Caco-2 (cell line): ENCODE results near the gene SH3RF2. TPM values are rescaled to one million over a fixed set of nuclear protein-coding genes. Genes with fewer than 3 reads are reported as not detected.
A peak's percentile ranks its signal among the peaks of the same experiment; 100 is the strongest.

Experiments used
- BruUV-seq: library from RNA; stranded (reverse); fragments of 400-500 nt; replicated peaks from 2 replicates; lab custom pipeline; 2021; lab: Mats Ljungman, UMichigan
- CTCF ChIA-PET: fragments of 300-600 bp; sonication (Branson Sonifier 250); formaldehyde crosslinking; loops from one replicate; lab custom pipeline; 2022; ENCODE audit warnings: antibody characterized with exemption; lab: Charles Lee
- POLR2A ChIA-PET: fragments of 300-600 bp; sonication (Branson Sonifier 250); formaldehyde crosslinking; loops from one replicate; lab custom pipeline; 2022; ENCODE audit warnings: antibody characterized with exemption; lab: Charles Lee
- DNase-seq, 2 experiments: peaks; one replicate each; pipeline versions ENCODE4 v3.0.0 to v3.0.0-alpha.2; 2020 to 2022
- H3K27me3 ChIP-seq: replicated peaks from 2 replicates; pipeline ENCODE4 v1.6.0; 2011; ENCODE audit warnings: low read length; ENCODE audit not compliant: control insufficient read depth, insufficient read depth
- H3K36me3 ChIP-seq: 2 replicates; pipeline ENCODE4 v1.5.1; 2011; ENCODE audit warnings: low read length; ENCODE audit not compliant: control insufficient read depth, insufficient read depth
- H3K4me1 ChIP-seq: fragments of 250-450 bp; sonication (Bioruptor Pico); 2 replicates; pipeline ENCODE4 v1.5.1; 2020; ENCODE audit warnings: mild to moderate bottlenecking
- H3K4me3 ChIP-seq: 2 replicates; pipeline ENCODE4 v1.5.1; 2011; ENCODE audit warnings: low read depth, mild to moderate bottlenecking, control low read depth, low read length
- H3K9me3 ChIP-seq: fragments of 250-450 bp; sonication (Bioruptor Pico); 2 replicates; pipeline ENCODE4 v1.5.1; 2020; ENCODE audit warnings: mild to moderate bottlenecking, moderate library complexity
- H3K27ac Mint-ChIP-seq: one replicate; pipeline ENCODE4 v1.8.0; 2022; ENCODE audit warnings: mixed read lengths; ENCODE audit not compliant: unreplicated experiment
- H3K27me3 Mint-ChIP-seq: one replicate; pipeline ENCODE4 v1.8.0; 2022; ENCODE audit warnings: mixed read lengths; ENCODE audit not compliant: insufficient read depth, unreplicated experiment
- H3K36me3 Mint-ChIP-seq: one replicate; pipeline ENCODE4 v1.8.0; 2022; ENCODE audit warnings: mild to moderate bottlenecking, mixed read lengths; ENCODE audit not compliant: insufficient read depth, unreplicated experiment
- H3K4me1 Mint-ChIP-seq: one replicate; pipeline ENCODE4 v1.8.0; 2022; ENCODE audit warnings: low read depth, mixed read lengths; ENCODE audit not compliant: unreplicated experiment
- H3K4me3 Mint-ChIP-seq: one replicate; pipeline ENCODE4 v1.8.0; 2022; ENCODE audit warnings: mild to moderate bottlenecking, moderate library complexity, mixed read lengths; ENCODE audit not compliant: unreplicated experiment
- H3K9me3 Mint-ChIP-seq: one replicate; pipeline ENCODE4 v1.8.0; 2022; ENCODE audit warnings: mixed read lengths; ENCODE audit not compliant: unreplicated experiment
- CTCF ChIP-seq, 2 experiments: fragments of 200-600 bp in 1 of 2; IDR thresholded peaks; 1 replicate in 1 of 2; 2 replicates in 1 of 2; pipeline versions ENCODE4 v1.5.1 to v1.8.0; 2011 to 2022; ENCODE audit warnings: antibody characterized with exemption in 1 of 2, control low read depth in 1 of 2, inconsistent platforms in 1 of 2, low read depth in 1 of 2, low read length in 1 of 2, mild to moderate bottlenecking in 1 of 2, moderate library complexity in 1 of 2; ENCODE audit not compliant: insufficient read depth in 1 of 2, severe bottlenecking in 1 of 2, unreplicated experiment in 1 of 2
- intact Hi-C: fragments of 100-400 bp; cut with micrococcal nuclease; formaldehyde crosslinking; loops from one replicate; pipeline ENCODE4 v1.10.0; 2022; ENCODE audit not compliant: unreplicated experiment
- total RNA-seq: library from RNA; stranded (reverse); gene quantifications from 2 replicates; pipeline ENCODE4 v1.2.3, GENCODE V29; 2022

Gene SH3RF2
- total RNA-seq, 1 experiment from 2014 or later: 49.4 TPM

GRCh38 chr5:146027751-146028150 is 91.4 kb downstream of the SH3RF2 start:
- TF ChIP-seq CTCF (IDR thresholded peaks at IDR 0.05; ENCODE audit: insufficient read depth in 1 of 2, low read depth in 1 of 2, low read length in 1 of 2, severe bottlenecking in 1 of 2, unreplicated experiment in 1 of 2): no peak
- intact Hi-C loops: loop anchor here (5.0 kb wide), 1 partner anchor 195 kb away; no protein-coding TSS in a partner anchor
- ChIA-PET POLR2A (no interaction called here), CTCF (interaction anchor here (0.7 kb wide), 1 partner anchor 49 kb away, joined by 3 read pairs; no protein-coding TSS in a partner anchor)
- Mint-ChIP-seq H3K36me3 (peaks cover 71% of the 10 kb centered on the region), H3K4me1 (peaks cover 59% of the 10 kb centered on the region), H3K9me3 (no peaks in the 10 kb centered on the region), H3K4me3 (no peak overlapping the region), H3K27ac (peak overlapping the region; percentile 66), H3K27me3 (no peaks in the 10 kb centered on the region)
- DNase-seq: peak in 1 of 2 experiments; percentile 28
- no TSS peak for BruUV-seq
- Histone ChIP-seq H3K9me3 (no peaks in the 10 kb centered on the region), H3K4me1 (peaks cover 68% of the 10 kb centered on the region), H3K27me3 (no peaks in the 10 kb centered on the region), H3K4me3 (no peak overlapping the region), H3K36me3 (peaks cover 3% of the 10 kb centered on the region; the same call in 1 of the 2 replicates)

GRCh38 chr5:146032911-146033310 is 96.5 kb downstream of the SH3RF2 start:
- CTCF ChIA-PET: interaction anchor here (1.0 to 1.2 kb wide), 2 partner anchors 8 kb away, joined by 7 to 8 read pairs; no protein-coding TSS in a partner anchor
- Mint-ChIP-seq H3K4me1 (peaks cover 25% of the 10 kb centered on the region), H3K36me3 (peaks cover 69% of the 10 kb centered on the region), H3K4me3 (no peak overlapping the region), H3K27ac (peak overlapping the region; percentile 24), H3K27me3 (no peaks in the 10 kb centered on the region), H3K9me3 (no peaks in the 10 kb centered on the region)
- H3K27me3 ChIP-seq: no peaks in the 10 kb centered on the region
- peak in 1 of 2 experiments; percentile 39 for DNase-seq
- no peak overlapping the region for H3K4me3 ChIP-seq
- TF ChIP-seq CTCF (IDR thresholded peaks at IDR 0.05; ENCODE audit: insufficient read depth in 1 of 2, low read depth in 1 of 2, low read length in 1 of 2, severe bottlenecking in 1 of 2, unreplicated experiment in 1 of 2): no peak
- 0 out of 2 replicates have a peak, but pooled peaks cover 4% of the 10 kb centered on the region for H3K36me3 ChIP-seq
- peaks cover 39% of the 10 kb centered on the region for H3K4me1 ChIP-seq
- no peaks in the 10 kb centered on the region for H3K9me3 ChIP-seq
- intact Hi-C loops: loop anchor here (1.0 kb wide), 3 partner anchors 8 to 94 kb away; no protein-coding TSS in a partner anchor
- POLR2A ChIA-PET: interaction anchor here (0.6 to 1.2 kb wide), 2 partner anchors 8 to 106 kb away, joined by 4 to 8 read pairs; no protein-coding TSS in a partner anchor
- no TSS peak for BruUV-seq

GRCh38 chr5:146034127-146034526 is 97.7 kb downstream of the SH3RF2 start:
- no peaks in the 10 kb centered on the region for H3K27me3 ChIP-seq
- no TSS peak for BruUV-seq
- no peaks in the 10 kb centered on the region for H3K9me3 ChIP-seq
- CTCF ChIA-PET: no interaction called here
- no peaks in the 10 kb centered on the region for H3K9me3 Mint-ChIP-seq
- 0 out of 2 replicates have a peak, but pooled peaks cover 2% of the 10 kb centered on the region for H3K36me3 ChIP-seq
- peaks cover 63% of the 10 kb centered on the region for H3K36me3 Mint-ChIP-seq
- peaks cover 39% of the 10 kb centered on the region for H3K4me1 ChIP-seq
- H3K4me3 ChIP-seq: no peak overlapping the region
- H3K4me3 Mint-ChIP-seq: no peak overlapping the region
- H3K27me3 Mint-ChIP-seq: no peaks in the 10 kb centered on the region
- TF ChIP-seq CTCF (IDR thresholded peaks at IDR 0.05; ENCODE audit: insufficient read depth in 1 of 2, low read depth in 1 of 2, low read length in 1 of 2, severe bottlenecking in 1 of 2, unreplicated experiment in 1 of 2): no peak
- DNase-seq: no peak
- H3K27ac Mint-ChIP-seq: peak overlapping the region; percentile 24
- H3K4me1 Mint-ChIP-seq: peaks cover 19% of the 10 kb centered on the region
- POLR2A ChIA-PET: no interaction called here
- intact Hi-C loops: no loop called here
